GM13976 (cell line): Measurements from ENCODE around the gene SLC9A1.

Experiments used
- DNase-seq: peaks from one replicate; pipeline ENCODE4 v3.0.0; 2012; ENCODE audit warnings: low spot score
- CTCF ChIP-seq: IDR thresholded peaks from 2 replicates; pipeline ENCODE4 v1.5.1; 2012; ENCODE audit warnings: borderline replicate concordance, mild to moderate bottlenecking; ENCODE audit not compliant: insufficient read depth; ENCODE audit errors: extremely low read depth, missing control alignments, control extremely low read depth
- in situ Hi-C: fragments of 300-500 bp; cut with MboI; formaldehyde crosslinking; loops from one replicate; pipeline ENCODE4 v1.12.0; 2022; ENCODE audit warnings: low sequenced_read_pairs, mixed read lengths, inconsistent platforms; ENCODE audit not compliant: unreplicated experiment

The SLC9A1 gene

GRCh38 chr1:27074175-27074780, 80.6 kb downstream of the SLC9A1 start:
- DNase-seq: no peak
- no peak for TF ChIP-seq CTCF
- in situ Hi-C loops: no loop called here

- no peak for TF ChIP-seq CTCF
- in situ Hi-C loops: no loop called here
- DNase-seq: no peak
These were observed 83.9 kb downstream of the SLC9A1 start for GRCh38 chr1:27071049-27071416.

GRCh38 chr1:27070390-27071048, 84.4 kb downstream of the SLC9A1 start:
- no peak for TF ChIP-seq CTCF
- in situ Hi-C loops: no loop called here

DNA sequence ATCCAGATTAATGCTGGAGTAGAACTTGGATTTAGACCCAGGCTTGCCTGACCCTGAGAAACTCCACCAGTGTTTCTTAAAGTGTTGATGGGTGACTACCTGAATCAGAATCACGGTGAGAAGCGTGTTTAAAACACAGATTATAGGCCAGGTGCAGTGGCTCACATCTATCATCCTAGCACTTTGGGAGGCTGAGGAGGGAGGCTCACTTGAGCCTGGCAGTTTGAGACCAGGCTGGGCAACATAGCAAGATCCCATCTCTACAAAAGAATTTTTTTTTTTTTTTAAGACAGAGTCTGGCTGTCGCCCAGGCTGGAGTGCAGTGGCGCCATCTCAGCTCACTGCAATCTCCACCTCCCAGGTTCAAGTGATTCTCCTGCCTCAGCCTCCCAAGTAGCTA, 86.0 kb downstream of the SLC9A1 start:
- in situ Hi-C loops: no loop called here
- no peak for TF ChIP-seq CTCF
- DNase-seq: no peak

More at GRCh38 chr1:27070390-27071048, 84.4 kb downstream of the SLC9A1 start:
- no peak for DNase-seq

- DNase-seq: no peak
- in situ Hi-C loops: no loop called here
- TF ChIP-seq CTCF: no peak
These were observed 88.8 kb downstream of the SLC9A1 start for GRCh38 chr1:27065999-27066630.

DNA sequence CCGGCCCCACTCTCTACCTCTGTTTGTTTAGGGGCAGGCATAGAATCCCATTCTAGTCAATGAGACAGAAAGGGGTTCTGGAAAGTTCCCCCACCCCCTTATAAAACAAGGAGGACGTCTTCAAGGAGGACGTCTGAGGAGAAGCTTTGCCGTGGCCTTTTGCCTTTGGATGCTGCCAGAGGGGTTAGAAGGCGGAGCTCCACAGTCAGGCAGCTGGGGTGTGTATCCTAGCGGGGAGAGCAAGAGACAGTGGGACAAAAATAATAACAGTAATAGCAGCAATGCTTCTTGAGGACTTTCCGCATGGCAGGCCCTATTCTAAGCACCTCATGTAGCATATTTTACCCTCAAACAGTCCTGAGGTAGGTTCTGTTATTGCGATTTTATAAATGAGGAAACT, 94.0 kb downstream of the SLC9A1 start:
- in situ Hi-C loops: no loop called here
- no peak for DNase-seq
- no peak for TF ChIP-seq CTCF
